HEK293 (cell line): ENCODE data around the gene MED23.
A peak's percentile ranks its signal among the peaks of the same experiment; 100 is the strongest.
"Not testable (repeated sequence)": the region's sequence is repeated elsewhere in the genome, so short reads cannot be mapped to it uniquely, and the experiment has no call there.

ENCODE experiments used
- CTCF ChIA-PET: fragments of 350-600 bp; formaldehyde crosslinking; extraction: SDS; loops from one replicate; lab custom pipeline; 2021; ENCODE audit warnings: antibody characterized with exemption; lab: Yijun Ruan, JAX
- POLR2A ChIA-PET: fragments of 300-600 bp; formaldehyde crosslinking; extraction: SDS; loops from one replicate; lab custom pipeline; 2020; ENCODE audit warnings: antibody characterized with exemption, inconsistent platforms; lab: Yijun Ruan, JAX
- H3K27ac ChIP-seq: fragments of 200-500 bp; sonication (Bioruptor generic); 2 replicates; pipeline ENCODE4 v1.5.1; 2014; ENCODE audit warnings: low read depth, low read length, control low read depth, inconsistent platforms; ENCODE audit errors: extremely low read depth
- H3K36me3 ChIP-seq, 2 experiments: fragments of 200-500 bp in 1 of 2; sonication (Bioruptor generic) in 1 of 2; 1 replicate in 1 of 2; 2 replicates in 1 of 2; pipeline ENCODE4 v1.5.1; 2014 to 2017; ENCODE audit warnings: inconsistent platforms in 2 of 2, low read length in 2 of 2; ENCODE audit not compliant: control insufficient read depth in 2 of 2, insufficient read depth in 1 of 2
- H3K4me1 ChIP-seq: fragments of 200-500 bp; sonication (Bioruptor generic); 2 replicates; pipeline ENCODE4 v1.5.1; 2014; ENCODE audit warnings: mild to moderate bottlenecking, low read length, inconsistent platforms; ENCODE audit not compliant: control insufficient read depth, insufficient read depth
- H3K4me3 ChIP-seq: 2 replicates; pipeline ENCODE4 v1.5.1; 2011; ENCODE audit warnings: low read depth, mild to moderate bottlenecking, control low read depth, low read length, moderate library complexity
- H3K9me3 ChIP-seq: fragments of 200-500 bp; sonication (Bioruptor generic); 2 replicates; pipeline ENCODE4 v1.5.1; 2014; ENCODE audit warnings: low read depth, low read length, inconsistent platforms; ENCODE audit not compliant: control insufficient read depth, insufficient read depth
- EGR2 ChIP-seq: fragments of 450-650 bp; formaldehyde crosslinking; IDR thresholded peaks from 2 replicates; pipeline ENCODE4 v1.5.1; 2016; ENCODE audit warnings: low read depth, missing biosample characterization, missing genetic modification characterization
- GLIS1 ChIP-seq: fragments of 450-650 bp; formaldehyde crosslinking; IDR thresholded peaks from 2 replicates; pipeline ENCODE4 v1.5.1; 2016; ENCODE audit warnings: missing biosample characterization, missing genetic modification characterization
- KLF10 ChIP-seq: fragments of 450-650 bp; IDR thresholded peaks from 2 replicates; pipeline ENCODE4 v1.5.1; 2018; ENCODE audit warnings: missing biosample characterization, mild to moderate bottlenecking, missing genetic modification characterization
- SALL2 ChIP-seq: fragments of 450-650 bp; formaldehyde crosslinking; IDR thresholded peaks from 2 replicates; pipeline ENCODE4 v1.5.0; 2017; ENCODE audit warnings: missing biosample characterization, mild to moderate bottlenecking, missing genetic modification characterization, borderline replicate concordance
- SP2 ChIP-seq: fragments of 450-650 bp; formaldehyde crosslinking; IDR thresholded peaks from 2 replicates; pipeline ENCODE4 v1.5.1; 2016; ENCODE audit warnings: missing biosample characterization, missing genetic modification characterization
- ZBTB17 ChIP-seq: fragments of 450-650 bp; formaldehyde crosslinking; IDR thresholded peaks from 2 replicates; pipeline ENCODE4 v1.5.1; 2016; ENCODE audit warnings: missing biosample characterization, missing genetic modification characterization
- ZBTB8A ChIP-seq: fragments of 450-650 bp; formaldehyde crosslinking; IDR thresholded peaks from 2 replicates; pipeline ENCODE4 v1.5.1; 2016; ENCODE audit warnings: missing biosample characterization, missing genetic modification characterization
- ZNF184 ChIP-seq: fragments of 450-650 bp; IDR thresholded peaks from 2 replicates; pipeline ENCODE4 v1.5.1; 2018; ENCODE audit warnings: missing biosample characterization, mild to moderate bottlenecking, missing genetic modification characterization
- ZNF426 ChIP-seq: fragments of 450-650 bp; formaldehyde crosslinking; IDR thresholded peaks from 2 replicates; pipeline ENCODE4 v1.5.1; 2017; ENCODE audit warnings: missing biosample characterization, missing genetic modification characterization, mild to moderate bottlenecking, inconsistent platforms, moderate library complexity
- ZNF76 ChIP-seq: fragments of 450-650 bp; formaldehyde crosslinking; IDR thresholded peaks from 2 replicates; pipeline ENCODE4; 2016; ENCODE audit warnings: low read depth, missing biosample characterization, missing genetic modification characterization, borderline replicate concordance
- TF ChIP-seq, protein P1 (sequence below): fragments of 450-650 bp; formaldehyde crosslinking; IDR thresholded peaks from 2 replicates; pipeline ENCODE4 v1.5.1; 2016; ENCODE audit warnings: missing biosample characterization, missing genetic modification characterization

MED23 gene

GRCh38 chr6:131545317-131545716, 82.7 kb downstream of the MED23 start:
- Histone ChIP-seq H3K4me1 (no peaks in the 10 kb centered on the region), H3K9me3 (no peaks in the 10 kb centered on the region), H3K36me3 (no peaks in the 10 kb centered on the region), H3K27ac (no peak overlapping the region), H3K4me3 (no peak overlapping the region)
- TF ChIP-seq GLIS1: no peak
- TF ChIP-seq SP2 (tag by site-specific recombination): no peak
- no peak for TF ChIP-seq ZNF184 (tag by site-specific recombination)
- TF ChIP-seq ZNF426 (tag by site-specific recombination): no peak
- TF ChIP-seq, protein P1, sequence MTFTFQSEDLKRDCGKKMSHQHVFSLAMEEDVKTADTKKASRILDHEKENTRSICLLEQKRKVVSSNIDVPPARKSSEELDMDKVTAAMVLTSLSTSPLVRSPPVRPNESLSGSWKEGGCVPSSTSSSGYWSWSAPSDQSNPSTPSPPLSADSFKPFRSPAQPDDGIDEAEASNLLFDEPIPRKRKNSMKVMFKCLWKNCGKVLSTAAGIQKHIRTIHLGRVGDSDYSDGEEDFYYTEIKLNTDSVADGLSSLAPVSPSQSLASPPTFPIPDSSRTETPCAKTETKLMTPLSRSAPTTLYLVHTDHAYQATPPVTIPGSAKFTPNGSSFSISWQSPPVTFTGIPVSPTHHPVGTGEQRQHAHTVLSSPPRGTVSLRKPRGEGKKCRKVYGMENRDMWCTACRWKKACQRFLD (tag by site-specific recombination): no peak
- TF ChIP-seq ZBTB17: no peak
- no peak for TF ChIP-seq SALL2 (tag by site-specific recombination)
- no peak for TF ChIP-seq ZNF76
- no peak for TF ChIP-seq ZBTB8A
- ChIA-PET CTCF (interaction anchor here (0.6 to 1.4 kb wide), 4 partner anchors 11 to 702 kb away, joined by 3 to 5 read pairs (median 4); no protein-coding TSS in a partner anchor), POLR2A (no interaction called here)

- POLR2A ChIA-PET: not testable (repeated sequence)
These were observed 89.4 kb downstream of the MED23 start for GRCh38 chr6:131538615-131539014.

GRCh38 chr6:131532580-131533039, 95.4 kb downstream of the MED23 start:
- Histone ChIP-seq H3K4me1 (no peaks in the 10 kb centered on the region), H3K9me3 (no peaks in the 10 kb centered on the region), H3K27ac (no peak overlapping the region), H3K36me3 (no peaks in the 10 kb centered on the region), H3K4me3 (no peak overlapping the region)
- TF ChIP-seq EGR2 (tag by site-specific recombination) (0 out of 2 replicates have a peak, but pooled peaks have one; percentile 20), KLF10 (tag by site-specific recombination) (no peak)
- ChIA-PET CTCF (interaction anchor here (0.7 to 5.5 kb wide), 11 partner anchors 13 to 1090 kb away, joined by 3 to 56 read pairs (median 8); no protein-coding TSS in a partner anchor), POLR2A (no interaction called here)

More at GRCh38 chr6:131538615-131539014, 89.4 kb downstream of the MED23 start:
- not testable (repeated sequence) for H3K4me1 ChIP-seq, H3K36me3 ChIP-seq, H3K4me3 ChIP-seq, H3K27ac ChIP-seq, H3K9me3 ChIP-seq
- CTCF ChIA-PET: interaction anchor here (0.6 kb wide), 1 partner anchor 1763 kb away, joined by 4 read pairs; no protein-coding TSS in a partner anchor

DNA sequence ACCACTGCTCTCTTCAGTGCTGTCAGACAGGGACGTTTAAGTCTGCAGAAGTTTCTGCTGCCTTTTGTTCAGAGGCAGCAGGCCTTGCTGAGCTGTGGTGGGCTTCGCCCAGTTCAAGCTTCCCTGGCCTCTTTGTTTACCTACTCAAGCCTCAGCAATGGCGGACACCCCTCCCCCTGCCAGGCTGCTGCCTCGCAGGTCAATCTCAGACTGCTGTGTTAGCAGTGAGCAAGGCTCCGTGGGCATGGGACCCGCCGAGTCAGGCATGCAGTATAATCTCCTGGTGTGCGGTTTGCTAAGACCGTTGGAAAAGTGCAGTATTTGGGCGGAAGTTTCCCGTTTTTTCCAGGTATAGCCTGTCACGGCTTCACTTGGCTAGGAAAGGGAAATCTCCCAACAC, 96.4 kb downstream of the MED23 start:
- H3K36me3 ChIP-seq, H3K4me1 ChIP-seq, H3K27ac ChIP-seq, H3K4me3 ChIP-seq, POLR2A ChIA-PET, H3K9me3 ChIP-seq: not testable (repeated sequence)
- CTCF ChIA-PET: interaction anchor here (0.7 to 5.5 kb wide), 5 partner anchors 12 to 646 kb away, joined by 3 to 56 read pairs (median 27); no protein-coding TSS in a partner anchor

DNA sequence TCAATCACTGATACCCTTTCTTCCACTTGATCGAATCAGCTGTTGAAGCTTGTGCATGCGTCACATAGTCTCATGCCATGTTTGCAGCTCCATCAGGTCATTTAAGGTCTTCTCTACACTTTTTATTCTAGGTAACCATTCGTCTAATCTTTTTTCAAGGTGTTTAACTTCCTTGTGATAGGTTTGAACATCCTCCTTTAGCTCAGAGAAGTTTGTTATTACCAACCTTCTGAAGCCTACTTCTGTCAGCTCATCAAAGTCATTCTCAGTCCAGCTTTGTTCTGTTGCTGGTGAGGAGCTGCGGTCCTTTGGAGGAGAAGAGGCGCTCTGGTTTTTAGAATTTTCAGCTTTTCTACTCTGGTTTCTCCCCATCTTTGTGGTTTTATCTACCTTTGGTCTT, 97.1 kb downstream of the MED23 start:
- H3K36me3 ChIP-seq, H3K27ac ChIP-seq, H3K9me3 ChIP-seq, H3K4me3 ChIP-seq, POLR2A ChIA-PET, H3K4me1 ChIP-seq: not testable (repeated sequence)
- CTCF ChIA-PET: interaction anchor here (0.6 to 5.5 kb wide), 6 partner anchors 11 to 646 kb away, joined by 3 to 56 read pairs (median 3); no protein-coding TSS in a partner anchor
